ENCODE measurements around the gene USP40. TPM values are rescaled to one million over a fixed set of nuclear protein-coding genes. Genes with fewer than 3 reads are reported as not detected.

The USP40 gene
- total RNA-seq, 5 donors from 2014 or later (not counting 1 experiment from before 2014, with no cell fraction given), result 17.3 to 24.5 (median 20.4) TPM

GRCh38 chr2:233492078-233492477 lies 74.5 kb downstream of the USP40 start:
- Histone ChIP-seq H3K9me3 (no peaks in the 10 kb centered on the region), H3K4me3 (ENCODE audit: control insufficient read depth in 1 of 2, extremely low read depth in 1 of 2, low read length in 1 of 2) (no peak overlapping the region), H3K27ac (ENCODE audit: low read length) (no peak overlapping the region), H3K4me1 (ENCODE audit: control insufficient read depth in 1 of 2, extremely low read depth in 1 of 2, insufficient read depth in 2 of 2, low read length in 2 of 2) (no peaks in the 10 kb centered on the region), H3K36me3 (ENCODE audit: control insufficient read depth in 2 of 2, extremely low read depth in 1 of 2, insufficient read depth in 1 of 2, low read length in 1 of 2) (peaks cover 0 to 42% of the 10 kb centered on the region in 2 donors), H3K27me3 (replicated peaks in 1 of 2; ENCODE audit: control insufficient read depth in 2 of 2, extremely low read depth in 1 of 2, insufficient read depth in 2 of 2, low read length in 1 of 2) (no peaks in the 10 kb centered on the region)
- Mint-ChIP-seq H3K9me3 (no peaks in the 10 kb centered on the region), H3K27ac (no peak overlapping the region), H3K27me3 (no peaks in the 10 kb centered on the region), H3K4me3 (no peak overlapping the region), H3K36me3 (peaks cover 52% of the 10 kb centered on the region), H3K4me1 (no peaks in the 10 kb centered on the region)
- POLR2A ChIA-PET, result no interaction called here
- DNase-seq (no peak), ATAC-seq (replicated peaks in 1 of 4) (no peak)
- no CpG with 5 or more reads among the region's 4 CpGs for WGBS (ENCODE audit: insufficient coverage)
- CTCF ChIA-PET, result no interaction called here

- ChIA-PET CTCF (no interaction called here), POLR2A (no interaction called here)
- Mint-ChIP-seq H3K4me1 (no peaks in the 10 kb centered on the region), H3K27me3 (no peaks in the 10 kb centered on the region), H3K4me3 (no peak overlapping the region), H3K27ac (no peak overlapping the region), H3K9me3 (no peaks in the 10 kb centered on the region), H3K36me3 (peaks cover 49% of the 10 kb centered on the region)
- no peaks in the 10 kb centered on the region for H3K9me3 ChIP-seq
- H3K4me3 ChIP-seq (ENCODE audit: control insufficient read depth in 1 of 2, extremely low read depth in 1 of 2, low read length in 1 of 2), result no peak overlapping the region
- ATAC-seq (replicated peaks in 1 of 4) (no peak), DNase-seq (no peak)
- H3K4me1 ChIP-seq (ENCODE audit: control insufficient read depth in 1 of 2, extremely low read depth in 1 of 2, insufficient read depth in 2 of 2, low read length in 2 of 2), result no peaks in the 10 kb centered on the region
- H3K27ac ChIP-seq (ENCODE audit: low read length), result no peak overlapping the region
- H3K36me3 ChIP-seq (ENCODE audit: control insufficient read depth in 2 of 2, extremely low read depth in 1 of 2, insufficient read depth in 1 of 2, low read length in 1 of 2), result peaks cover 0 to 40% of the 10 kb centered on the region in 2 donors
- no peaks in the 10 kb centered on the region for H3K27me3 ChIP-seq (replicated peaks in 1 of 2; ENCODE audit: control insufficient read depth in 2 of 2, extremely low read depth in 1 of 2, insufficient read depth in 2 of 2, low read length in 1 of 2)
- WGBS (ENCODE audit: insufficient coverage), result no CpG with 5 or more reads among the region's 3 CpGs
Observed at GRCh38 chr2:233491326-233491725, 75.3 kb downstream of the USP40 start.

GRCh38 chr2:233490831-233491230 lies 75.8 kb downstream of the USP40 start:
- H3K36me3 Mint-ChIP-seq, result peaks cover 50% of the 10 kb centered on the region
- 100% methylated on average over 2 of the region's 7 CpGs for WGBS (ENCODE audit: insufficient coverage)
- DNase-seq (no peak), ATAC-seq (replicated peaks in 1 of 4) (no peak)
- peaks cover 2 to 40% of the 10 kb centered on the region in 2 donors for H3K36me3 ChIP-seq (ENCODE audit: control insufficient read depth in 2 of 2, extremely low read depth in 1 of 2, insufficient read depth in 1 of 2, low read length in 1 of 2)
- POLR2A ChIA-PET, result no interaction called here
- H3K27ac ChIP-seq (ENCODE audit: low read length), result no peak overlapping the region
- CTCF ChIA-PET, result no interaction called here
- H3K9me3 Mint-ChIP-seq, result no peaks in the 10 kb centered on the region
- H3K27me3 Mint-ChIP-seq, result no peaks in the 10 kb centered on the region
- no peaks in the 10 kb centered on the region for H3K9me3 ChIP-seq
- no peak overlapping the region for H3K4me3 Mint-ChIP-seq
- no peak overlapping the region for H3K4me3 ChIP-seq (ENCODE audit: control insufficient read depth in 1 of 2, extremely low read depth in 1 of 2, low read length in 1 of 2)
- H3K4me1 Mint-ChIP-seq, result no peaks in the 10 kb centered on the region
- no peak overlapping the region for H3K27ac Mint-ChIP-seq
- H3K27me3 ChIP-seq (replicated peaks in 1 of 2; ENCODE audit: control insufficient read depth in 2 of 2, extremely low read depth in 1 of 2, insufficient read depth in 2 of 2, low read length in 1 of 2), result no peaks in the 10 kb centered on the region
- H3K4me1 ChIP-seq (ENCODE audit: control insufficient read depth in 1 of 2, extremely low read depth in 1 of 2, insufficient read depth in 2 of 2, low read length in 2 of 2), result no peaks in the 10 kb centered on the region

GRCh38 chr2:233489666-233490065 lies 76.9 kb downstream of the USP40 start:
- H3K9me3 ChIP-seq, result no peaks in the 10 kb centered on the region
- Mint-ChIP-seq H3K27me3 (no peaks in the 10 kb centered on the region), H3K4me1 (no peaks in the 10 kb centered on the region), H3K4me3 (no peak overlapping the region), H3K9me3 (no peaks in the 10 kb centered on the region), H3K27ac (no peak overlapping the region), H3K36me3 (peaks cover 55% of the 10 kb centered on the region)
- ChIA-PET POLR2A (interaction anchor here (0.7 to 0.8 kb wide), 2 partner anchors 20 to 648 kb away, joined by 3 to 8 read pairs; no protein-coding TSS in a partner anchor), CTCF (interaction anchor here in 1 of 2 donors (0.7 kb wide), 1 partner anchor 45 kb away, joined by 3 read pairs; no protein-coding TSS in a partner anchor)
- H3K4me1 ChIP-seq (ENCODE audit: control insufficient read depth in 1 of 2, extremely low read depth in 1 of 2, insufficient read depth in 2 of 2, low read length in 2 of 2), result no peaks in the 10 kb centered on the region
- H3K4me3 ChIP-seq (ENCODE audit: control insufficient read depth in 1 of 2, extremely low read depth in 1 of 2, low read length in 1 of 2), result no peak overlapping the region
- no peaks in the 10 kb centered on the region for H3K27me3 ChIP-seq (replicated peaks in 1 of 2; ENCODE audit: control insufficient read depth in 2 of 2, extremely low read depth in 1 of 2, insufficient read depth in 2 of 2, low read length in 1 of 2)
- DNase-seq (no peak), ATAC-seq (replicated peaks in 1 of 4) (no peak)
- WGBS (ENCODE audit: insufficient coverage), result 95% methylated on average over 4 of the region's 6 CpGs
- H3K36me3 ChIP-seq (ENCODE audit: control insufficient read depth in 2 of 2, extremely low read depth in 1 of 2, insufficient read depth in 1 of 2, low read length in 1 of 2), result peaks cover 4 to 43% of the 10 kb centered on the region in 2 donors
- no peak overlapping the region for H3K27ac ChIP-seq (ENCODE audit: low read length)

- DNase-seq (no peak), ATAC-seq (replicated peaks in 1 of 4) (no peak)
- Mint-ChIP-seq H3K27me3 (no peaks in the 10 kb centered on the region), H3K36me3 (peaks cover 56% of the 10 kb centered on the region), H3K4me3 (no peak overlapping the region), H3K9me3 (no peaks in the 10 kb centered on the region), H3K27ac (no peak overlapping the region), H3K4me1 (no peaks in the 10 kb centered on the region)
- Histone ChIP-seq H3K27me3 (replicated peaks in 1 of 2; ENCODE audit: control insufficient read depth in 2 of 2, extremely low read depth in 1 of 2, insufficient read depth in 2 of 2, low read length in 1 of 2) (no peaks in the 10 kb centered on the region), H3K9me3 (no peaks in the 10 kb centered on the region), H3K27ac (ENCODE audit: low read length) (no peak overlapping the region), H3K36me3 (ENCODE audit: control insufficient read depth in 2 of 2, extremely low read depth in 1 of 2, insufficient read depth in 1 of 2, low read length in 1 of 2) (peaks cover 4 to 47% of the 10 kb centered on the region in 2 donors), H3K4me3 (ENCODE audit: control insufficient read depth in 1 of 2, extremely low read depth in 1 of 2, low read length in 1 of 2) (no peak overlapping the region), H3K4me1 (ENCODE audit: control insufficient read depth in 1 of 2, extremely low read depth in 1 of 2, insufficient read depth in 2 of 2, low read length in 2 of 2) (no peaks in the 10 kb centered on the region)
- ChIA-PET CTCF (no interaction called here), POLR2A (interaction anchor here in 1 of 2 donors (0.8 kb wide), 1 partner anchor 648 kb away, joined by 8 read pairs; no protein-coding TSS in a partner anchor)
- over 99% methylated on average over 8 of the region's 10 CpGs for WGBS (ENCODE audit: insufficient coverage)
Observed at GRCh38 chr2:233489143-233489542, 77.4 kb downstream of the USP40 start.

- CTCF ChIA-PET, result no interaction called here
Observed at GRCh38 chr2:233487748-233488345, 78.7 kb downstream of the USP40 start.

More at GRCh38 chr2:233487748-233488345, 78.7 kb downstream of the USP40 start:
- no peaks in the 10 kb centered on the region for H3K4me1 ChIP-seq (ENCODE audit: control insufficient read depth in 1 of 2, extremely low read depth in 1 of 2, insufficient read depth in 2 of 2, low read length in 2 of 2)
- no peak overlapping the region for H3K4me3 Mint-ChIP-seq
- no peak overlapping the region for H3K27ac ChIP-seq (ENCODE audit: low read length)
- H3K4me3 ChIP-seq (ENCODE audit: control insufficient read depth in 1 of 2, extremely low read depth in 1 of 2, low read length in 1 of 2), result no peak overlapping the region
- H3K9me3 ChIP-seq, result no peaks in the 10 kb centered on the region
- no peaks in the 10 kb centered on the region for H3K4me1 Mint-ChIP-seq
- DNase-seq (no peak), ATAC-seq (replicated peaks in 1 of 4) (no peak)
- no peaks in the 10 kb centered on the region for H3K9me3 Mint-ChIP-seq
- WGBS (ENCODE audit: insufficient coverage), result no CpG with 5 or more reads among the region's 9 CpGs
- no peaks in the 10 kb centered on the region for H3K27me3 Mint-ChIP-seq
- H3K36me3 ChIP-seq (ENCODE audit: control insufficient read depth in 2 of 2, extremely low read depth in 1 of 2, insufficient read depth in 1 of 2, low read length in 1 of 2), result peaks cover 4 to 47% of the 10 kb centered on the region in 2 donors
- H3K27me3 ChIP-seq (replicated peaks in 1 of 2; ENCODE audit: control insufficient read depth in 2 of 2, extremely low read depth in 1 of 2, insufficient read depth in 2 of 2, low read length in 1 of 2), result no peaks in the 10 kb centered on the region
- peaks cover 55% of the 10 kb centered on the region for H3K36me3 Mint-ChIP-seq
- H3K27ac Mint-ChIP-seq, result no peak overlapping the region
- POLR2A ChIA-PET, result no interaction called here

Data from T-cell (primary cell).